Osteocyte (in vitro differentiated cells): Measurements from ENCODE around the gene FLRT3. TPM values are rescaled to one million over a fixed set of nuclear protein-coding genes. Genes with fewer than 3 reads are reported as not detected.
A peak's percentile ranks its signal among the peaks of the same experiment; 100 is the strongest.

Experiments used
- DNase-seq: peaks from one replicate; pipeline ENCODE4 v3.0.0; 2021; ENCODE audit warnings: mixed read lengths; ENCODE audit not compliant: unreplicated experiment; ENCODE audit errors: extremely low spot score
- H3K27ac Mint-ChIP-seq: one replicate; pipeline ENCODE4 v1.8.0; 2021; ENCODE audit warnings: mild to moderate bottlenecking, mixed read lengths; ENCODE audit not compliant: unreplicated experiment
- H3K27me3 Mint-ChIP-seq: one replicate; pipeline ENCODE4 v1.8.0; 2021; ENCODE audit warnings: mixed read lengths; ENCODE audit not compliant: unreplicated experiment
- H3K36me3 Mint-ChIP-seq: one replicate; pipeline ENCODE4 v1.8.0; 2021; ENCODE audit warnings: mixed read lengths; ENCODE audit not compliant: unreplicated experiment
- H3K4me1 Mint-ChIP-seq: one replicate; pipeline ENCODE4 v1.8.0; 2021; ENCODE audit warnings: mixed read lengths; ENCODE audit not compliant: unreplicated experiment
- H3K4me3 Mint-ChIP-seq: one replicate; pipeline ENCODE4 v1.8.0; 2021; ENCODE audit warnings: mild to moderate bottlenecking, moderate library complexity, mixed read lengths; ENCODE audit not compliant: unreplicated experiment
- H3K9me3 Mint-ChIP-seq: one replicate; pipeline ENCODE4 v1.8.0; 2021; ENCODE audit warnings: mixed read lengths; ENCODE audit not compliant: unreplicated experiment
- CTCF ChIP-seq: fragments of 200-600 bp; sonication (generic); IDR thresholded peaks from 2 replicates; pipeline ENCODE4 v1.5.0; 2021; ENCODE audit warnings: antibody characterized with exemption, mild to moderate bottlenecking, moderate library complexity
- long read RNA-seq: library from polyadenylated mRNA; unstranded; transcript quantifications from one replicate; pipeline ENCODE4 v2.0.0, GENCODE V29; 2021
- total RNA-seq: library from RNA; stranded (reverse); gene quantifications from 2 replicates; pipeline ENCODE4 v1.2.1, GENCODE V29; 2021

The FLRT3 gene
- 0.16 and 0.40 TPM in 2 replicates for total RNA-seq
- long read RNA-seq, full-length matches to known transcripts: 2 of 3 reads
- long read RNA-seq, partial matches to known transcripts: 0 of 3 reads
- long read RNA-seq, other reads (novel, unspliced or antisense): 1 of 3 reads

GRCh38 chr20:14337400-14338171 lies at the start of gene FLRT3:
TSS of gene FLRT3 (minus strand) at chr20:14337612. CDS start at chr20:14327506, 10,106 bp downstream.
- DNase-seq: peak; percentile 86
- H3K4me1 Mint-ChIP-seq: peaks cover 12% of the 10 kb centered on the region
- peak; percentile 84 for TF ChIP-seq CTCF
- H3K36me3 Mint-ChIP-seq: no peaks in the 10 kb centered on the region
- peaks cover 16% of the 10 kb centered on the region for H3K27me3 Mint-ChIP-seq
- no peaks in the 10 kb centered on the region for H3K9me3 Mint-ChIP-seq
- H3K27ac Mint-ChIP-seq: peak within 1 kb of the TSS; percentile 63
- H3K4me3 Mint-ChIP-seq: peak within 1 kb of the TSS; percentile 70

- no peak overlapping the region for H3K4me3 Mint-ChIP-seq
- H3K27ac Mint-ChIP-seq: no peak overlapping the region
- no peaks in the 10 kb centered on the region for H3K4me1 Mint-ChIP-seq
- no peaks in the 10 kb centered on the region for H3K36me3 Mint-ChIP-seq
- H3K27me3 Mint-ChIP-seq: no peaks in the 10 kb centered on the region
- peaks cover 35% of the 10 kb centered on the region for H3K9me3 Mint-ChIP-seq
- no peak for TF ChIP-seq CTCF
- DNase-seq: no peak
Observed at GRCh38 chr20:14386726-14387125, 49.3 kb upstream of the FLRT3 start.

- TF ChIP-seq CTCF: no peak
- Mint-ChIP-seq H3K36me3 (no peaks in the 10 kb centered on the region), H3K4me1 (no peaks in the 10 kb centered on the region), H3K27ac (no peak overlapping the region), H3K4me3 (no peak overlapping the region), H3K9me3 (peaks cover 37% of the 10 kb centered on the region), H3K27me3 (no peaks in the 10 kb centered on the region)
- no peak for DNase-seq
Observed at GRCh38 chr20:14385176-14385740, 47.8 kb upstream of the FLRT3 start.

GRCh38 chr20:14384416-14385175 lies 47.2 kb upstream of the FLRT3 start:
- no peak overlapping the region for H3K4me3 Mint-ChIP-seq
- peaks cover 34% of the 10 kb centered on the region for H3K9me3 Mint-ChIP-seq
- H3K27me3 Mint-ChIP-seq: no peaks in the 10 kb centered on the region
- H3K27ac Mint-ChIP-seq: no peak overlapping the region
- DNase-seq: no peak
- no peaks in the 10 kb centered on the region for H3K36me3 Mint-ChIP-seq
- no peaks in the 10 kb centered on the region for H3K4me1 Mint-ChIP-seq
- TF ChIP-seq CTCF: no peak

- H3K27me3 Mint-ChIP-seq: no peaks in the 10 kb centered on the region
- no peak overlapping the region for H3K27ac Mint-ChIP-seq
- no peak for TF ChIP-seq CTCF
Observed at GRCh38 chr20:14383335-14383734, 45.9 kb upstream of the FLRT3 start.

More at GRCh38 chr20:14383335-14383734, 45.9 kb upstream of the FLRT3 start:
- no peaks in the 10 kb centered on the region for H3K4me1 Mint-ChIP-seq
- no peak overlapping the region for H3K4me3 Mint-ChIP-seq
- DNase-seq: no peak
- peaks cover 30% of the 10 kb centered on the region for H3K9me3 Mint-ChIP-seq
- no peaks in the 10 kb centered on the region for H3K36me3 Mint-ChIP-seq
